Astrocyte (in vitro differentiated cells and primary cell): Measurements from ENCODE around the gene KNOP1.
"Not testable (repeated sequence)": the region's sequence is repeated elsewhere in the genome, so short reads cannot be mapped to it uniquely, and the experiment has no call there.

Experiments
- EZH2 ChIP-seq: IDR thresholded peaks from 2 replicates; pipeline ENCODE4 v1.6.1; 2012; ENCODE audit warnings: mild to moderate bottlenecking, low read length, inconsistent platforms; ENCODE audit not compliant: insufficient read depth
- TF ChIP-seq, protein P1 (sequence below): IDR thresholded peaks from 2 replicates; pipeline ENCODE4 v1.5.1; 2011; ENCODE audit warnings: low read depth, mild to moderate bottlenecking, inconsistent platforms, low read length, moderate library complexity; ENCODE audit not compliant: insufficient read depth

- TF ChIP-seq, protein P1, sequence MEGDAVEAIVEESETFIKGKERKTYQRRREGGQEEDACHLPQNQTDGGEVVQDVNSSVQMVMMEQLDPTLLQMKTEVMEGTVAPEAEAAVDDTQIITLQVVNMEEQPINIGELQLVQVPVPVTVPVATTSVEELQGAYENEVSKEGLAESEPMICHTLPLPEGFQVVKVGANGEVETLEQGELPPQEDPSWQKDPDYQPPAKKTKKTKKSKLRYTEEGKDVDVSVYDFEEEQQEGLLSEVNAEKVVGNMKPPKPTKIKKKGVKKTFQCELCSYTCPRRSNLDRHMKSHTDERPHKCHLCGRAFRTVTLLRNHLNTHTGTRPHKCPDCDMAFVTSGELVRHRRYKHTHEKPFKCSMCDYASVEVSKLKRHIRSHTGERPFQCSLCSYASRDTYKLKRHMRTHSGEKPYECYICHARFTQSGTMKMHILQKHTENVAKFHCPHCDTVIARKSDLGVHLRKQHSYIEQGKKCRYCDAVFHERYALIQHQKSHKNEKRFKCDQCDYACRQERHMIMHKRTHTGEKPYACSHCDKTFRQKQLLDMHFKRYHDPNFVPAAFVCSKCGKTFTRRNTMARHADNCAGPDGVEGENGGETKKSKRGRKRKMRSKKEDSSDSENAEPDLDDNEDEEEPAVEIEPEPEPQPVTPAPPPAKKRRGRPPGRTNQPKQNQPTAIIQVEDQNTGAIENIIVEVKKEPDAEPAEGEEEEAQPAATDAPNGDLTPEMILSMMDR: not testable (repeated sequence)
- TF ChIP-seq EZH2: not testable (repeated sequence)
These were observed 52.7 kb downstream of the KNOP1 start for GRCh38 chr16:19665313-19665712.
